Osteocyte (in vitro differentiated cells): ENCODE data around the gene TAGLN2. TPM values are rescaled to one million over a fixed set of nuclear protein-coding genes. Genes with fewer than 3 reads are reported as not detected.

Experiments
- DNase-seq: peaks from one replicate; pipeline ENCODE4 v3.0.0; 2021; ENCODE audit warnings: mixed read lengths; ENCODE audit not compliant: unreplicated experiment; ENCODE audit errors: extremely low spot score
- H3K27ac Mint-ChIP-seq: one replicate; pipeline ENCODE4 v1.8.0; 2021; ENCODE audit warnings: mild to moderate bottlenecking, mixed read lengths; ENCODE audit not compliant: unreplicated experiment
- H3K27me3 Mint-ChIP-seq: one replicate; pipeline ENCODE4 v1.8.0; 2021; ENCODE audit warnings: mixed read lengths; ENCODE audit not compliant: unreplicated experiment
- H3K36me3 Mint-ChIP-seq: one replicate; pipeline ENCODE4 v1.8.0; 2021; ENCODE audit warnings: mixed read lengths; ENCODE audit not compliant: unreplicated experiment
- H3K4me1 Mint-ChIP-seq: one replicate; pipeline ENCODE4 v1.8.0; 2021; ENCODE audit warnings: mixed read lengths; ENCODE audit not compliant: unreplicated experiment
- H3K4me3 Mint-ChIP-seq: one replicate; pipeline ENCODE4 v1.8.0; 2021; ENCODE audit warnings: mild to moderate bottlenecking, moderate library complexity, mixed read lengths; ENCODE audit not compliant: unreplicated experiment
- H3K9me3 Mint-ChIP-seq: one replicate; pipeline ENCODE4 v1.8.0; 2021; ENCODE audit warnings: mixed read lengths; ENCODE audit not compliant: unreplicated experiment
- total RNA-seq: library from RNA; stranded (reverse); gene quantifications from 2 replicates; pipeline ENCODE4 v1.2.1, GENCODE V29; 2021
- TF ChIP-seq, protein P1 (sequence below): fragments of 200-600 bp; sonication (generic); IDR thresholded peaks from 2 replicates; pipeline ENCODE4 v1.5.0; 2021; ENCODE audit warnings: antibody characterized with exemption, mild to moderate bottlenecking, moderate library complexity

The TAGLN2 gene
- total RNA-seq, 1 donor from 2014 or later, result 169 TPM

DNA sequence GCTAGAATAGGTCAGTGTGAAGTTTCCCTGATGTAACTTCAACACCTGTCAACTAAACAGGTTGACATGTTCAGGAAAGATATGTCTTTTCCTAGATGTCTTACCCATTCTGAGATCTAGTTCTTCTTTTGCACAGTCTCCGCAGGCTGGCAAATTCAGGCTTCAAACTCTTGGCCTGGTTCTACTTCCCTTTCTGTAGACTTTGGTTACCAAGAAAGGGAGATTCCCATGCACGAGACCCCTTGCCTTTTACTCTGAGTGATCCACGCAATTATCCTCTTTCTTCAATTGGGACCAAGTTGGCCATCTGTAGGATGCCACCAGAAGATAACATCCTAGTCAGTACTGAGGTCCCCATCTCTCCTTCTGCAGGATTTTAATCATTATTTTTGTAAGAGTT lies 27.3 kb downstream of the TAGLN2 start:
- no peak for DNase-seq
- no peaks in the 10 kb centered on the region for H3K36me3 Mint-ChIP-seq
- TF ChIP-seq, protein P1, sequence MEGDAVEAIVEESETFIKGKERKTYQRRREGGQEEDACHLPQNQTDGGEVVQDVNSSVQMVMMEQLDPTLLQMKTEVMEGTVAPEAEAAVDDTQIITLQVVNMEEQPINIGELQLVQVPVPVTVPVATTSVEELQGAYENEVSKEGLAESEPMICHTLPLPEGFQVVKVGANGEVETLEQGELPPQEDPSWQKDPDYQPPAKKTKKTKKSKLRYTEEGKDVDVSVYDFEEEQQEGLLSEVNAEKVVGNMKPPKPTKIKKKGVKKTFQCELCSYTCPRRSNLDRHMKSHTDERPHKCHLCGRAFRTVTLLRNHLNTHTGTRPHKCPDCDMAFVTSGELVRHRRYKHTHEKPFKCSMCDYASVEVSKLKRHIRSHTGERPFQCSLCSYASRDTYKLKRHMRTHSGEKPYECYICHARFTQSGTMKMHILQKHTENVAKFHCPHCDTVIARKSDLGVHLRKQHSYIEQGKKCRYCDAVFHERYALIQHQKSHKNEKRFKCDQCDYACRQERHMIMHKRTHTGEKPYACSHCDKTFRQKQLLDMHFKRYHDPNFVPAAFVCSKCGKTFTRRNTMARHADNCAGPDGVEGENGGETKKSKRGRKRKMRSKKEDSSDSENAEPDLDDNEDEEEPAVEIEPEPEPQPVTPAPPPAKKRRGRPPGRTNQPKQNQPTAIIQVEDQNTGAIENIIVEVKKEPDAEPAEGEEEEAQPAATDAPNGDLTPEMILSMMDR, result no peak
- peaks cover 22% of the 10 kb centered on the region for H3K4me1 Mint-ChIP-seq
- H3K27ac Mint-ChIP-seq, result no peak overlapping the region
- no peak overlapping the region for H3K4me3 Mint-ChIP-seq
- no peaks in the 10 kb centered on the region for H3K9me3 Mint-ChIP-seq
- H3K27me3 Mint-ChIP-seq, result no peaks in the 10 kb centered on the region

DNA sequence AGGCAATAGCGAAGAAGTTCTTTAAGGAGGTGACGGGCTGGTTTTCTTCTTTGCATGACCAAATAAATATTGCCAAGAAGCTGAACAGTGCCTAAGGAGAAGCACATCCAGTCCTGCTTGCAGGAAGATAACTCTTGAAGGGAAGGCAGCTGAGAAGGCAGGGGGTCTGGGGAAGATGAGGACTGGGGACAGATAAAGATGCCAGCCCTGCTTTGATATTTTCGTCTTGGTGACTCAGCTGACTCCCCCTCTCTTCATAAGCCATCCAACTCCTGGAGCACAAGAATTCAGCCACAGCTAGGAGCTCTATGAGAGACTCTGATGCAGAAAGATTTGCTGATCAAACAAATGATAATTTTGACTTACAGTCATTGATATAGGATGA lies 28.8 kb downstream of the TAGLN2 start:
- peaks cover 22% of the 10 kb centered on the region for H3K4me1 Mint-ChIP-seq
- H3K27ac Mint-ChIP-seq, result no peak overlapping the region
- no peak overlapping the region for H3K4me3 Mint-ChIP-seq
- no peaks in the 10 kb centered on the region for H3K9me3 Mint-ChIP-seq
- DNase-seq, result no peak
- TF ChIP-seq, protein P1, result no peak
- H3K36me3 Mint-ChIP-seq, result no peaks in the 10 kb centered on the region
- H3K27me3 Mint-ChIP-seq, result no peaks in the 10 kb centered on the region

DNA sequence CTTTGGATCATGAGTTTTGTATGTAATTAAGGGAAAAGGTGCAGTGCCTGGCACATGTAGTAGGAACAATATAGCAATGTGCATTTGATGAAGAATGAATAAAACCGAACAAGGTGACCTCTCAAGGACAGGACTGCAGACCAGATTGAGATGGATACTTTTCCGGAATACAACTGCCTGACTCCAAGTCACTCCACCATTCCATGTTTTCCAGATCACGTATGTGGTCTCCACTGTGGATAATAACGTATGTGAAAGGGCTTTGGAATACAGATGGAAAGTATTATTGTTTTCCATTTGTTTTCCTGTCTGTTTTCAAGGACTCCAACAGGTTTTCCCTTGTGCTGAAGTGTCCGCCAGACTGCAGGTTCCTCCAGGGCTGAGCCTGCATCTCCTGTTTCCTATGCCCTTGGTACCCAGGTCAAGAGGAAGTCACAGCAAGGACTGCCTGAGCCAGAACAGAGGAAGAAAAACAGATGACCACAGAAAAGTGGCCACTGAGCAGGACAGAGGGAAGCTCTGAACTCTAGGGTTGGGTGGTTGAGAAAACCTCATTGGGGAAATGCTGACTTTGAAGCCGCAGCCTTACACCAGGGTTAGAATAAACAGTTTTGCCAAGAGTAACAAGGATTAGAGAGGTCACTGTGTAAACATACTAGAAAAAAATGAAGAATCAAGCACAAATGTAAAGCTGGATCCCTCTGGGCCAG lies 29.3 kb downstream of the TAGLN2 start:
- no peak overlapping the region for H3K4me3 Mint-ChIP-seq
- H3K4me1 Mint-ChIP-seq, result peaks cover 22% of the 10 kb centered on the region
- no peaks in the 10 kb centered on the region for H3K27me3 Mint-ChIP-seq
- no peak for DNase-seq
- TF ChIP-seq, protein P1, result no peak
- H3K9me3 Mint-ChIP-seq, result no peaks in the 10 kb centered on the region
- H3K36me3 Mint-ChIP-seq, result no peaks in the 10 kb centered on the region
- H3K27ac Mint-ChIP-seq, result no peak overlapping the region

DNA sequence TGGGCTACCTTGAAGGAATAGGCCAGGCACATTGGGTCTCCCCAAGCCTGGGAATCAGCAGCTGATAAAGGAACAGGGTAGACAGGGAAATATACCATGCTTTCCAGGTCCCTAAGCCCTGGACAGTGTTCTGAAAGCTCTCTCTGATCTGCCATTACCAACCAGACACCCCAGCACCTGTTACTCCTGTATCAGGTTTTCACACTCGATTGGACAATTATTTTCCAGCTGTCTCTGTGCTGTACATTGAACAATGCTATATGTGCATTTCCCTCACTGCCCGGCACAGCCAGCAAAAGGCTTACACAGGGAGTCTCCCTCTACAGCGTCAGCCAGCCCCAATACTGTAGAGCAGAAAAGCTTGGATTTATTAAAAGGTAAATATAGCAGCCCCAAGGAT lies 30.0 kb downstream of the TAGLN2 start:
- H3K4me3 Mint-ChIP-seq, result no peak overlapping the region

DNA sequence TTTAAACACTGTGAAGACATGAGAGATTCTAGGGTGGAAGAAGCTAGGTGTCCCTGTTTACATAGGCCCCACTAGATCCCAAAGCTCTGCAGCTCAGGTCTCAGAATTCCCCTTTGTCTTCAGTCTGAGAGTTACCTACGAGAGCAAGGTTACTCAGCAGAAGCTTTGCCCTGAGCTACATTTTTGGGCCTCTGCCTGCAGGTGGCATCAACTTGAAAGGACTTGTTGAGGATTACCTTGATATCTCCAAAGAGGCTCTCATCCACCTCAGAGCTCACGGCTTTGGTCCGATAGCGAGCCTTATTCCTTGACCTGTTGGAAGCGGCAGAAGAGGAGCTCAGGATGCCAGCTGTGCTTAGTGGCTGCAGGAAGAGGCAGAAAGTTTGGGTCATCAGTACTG lies 32.4 kb downstream of the TAGLN2 start:
- no peak for DNase-seq
- H3K4me1 Mint-ChIP-seq, result peaks cover 20% of the 10 kb centered on the region
- no peak overlapping the region for H3K4me3 Mint-ChIP-seq
- H3K27ac Mint-ChIP-seq, result no peak overlapping the region
- no peaks in the 10 kb centered on the region for H3K9me3 Mint-ChIP-seq
- no peaks in the 10 kb centered on the region for H3K36me3 Mint-ChIP-seq
- TF ChIP-seq, protein P1, result no peak
- no peaks in the 10 kb centered on the region for H3K27me3 Mint-ChIP-seq

More for the DNA sequence above, 30.0 kb downstream of the TAGLN2 start:
- Mint-ChIP-seq H3K4me1 (peaks cover 18% of the 10 kb centered on the region), H3K27me3 (no peaks in the 10 kb centered on the region), H3K36me3 (no peaks in the 10 kb centered on the region), H3K27ac (no peak overlapping the region), H3K9me3 (no peaks in the 10 kb centered on the region)
- TF ChIP-seq, protein P1, result no peak
- DNase-seq, result no peak
